ENCODE data around the gene HAAO. TPM values are rescaled to one million over a fixed set of nuclear protein-coding genes. Genes with fewer than 3 reads are reported as not detected.

Gene HAAO
- total RNA-seq, 4 donors from 2014 or later: 15.7 to 96.9 (median 49.7) TPM

DNA sequence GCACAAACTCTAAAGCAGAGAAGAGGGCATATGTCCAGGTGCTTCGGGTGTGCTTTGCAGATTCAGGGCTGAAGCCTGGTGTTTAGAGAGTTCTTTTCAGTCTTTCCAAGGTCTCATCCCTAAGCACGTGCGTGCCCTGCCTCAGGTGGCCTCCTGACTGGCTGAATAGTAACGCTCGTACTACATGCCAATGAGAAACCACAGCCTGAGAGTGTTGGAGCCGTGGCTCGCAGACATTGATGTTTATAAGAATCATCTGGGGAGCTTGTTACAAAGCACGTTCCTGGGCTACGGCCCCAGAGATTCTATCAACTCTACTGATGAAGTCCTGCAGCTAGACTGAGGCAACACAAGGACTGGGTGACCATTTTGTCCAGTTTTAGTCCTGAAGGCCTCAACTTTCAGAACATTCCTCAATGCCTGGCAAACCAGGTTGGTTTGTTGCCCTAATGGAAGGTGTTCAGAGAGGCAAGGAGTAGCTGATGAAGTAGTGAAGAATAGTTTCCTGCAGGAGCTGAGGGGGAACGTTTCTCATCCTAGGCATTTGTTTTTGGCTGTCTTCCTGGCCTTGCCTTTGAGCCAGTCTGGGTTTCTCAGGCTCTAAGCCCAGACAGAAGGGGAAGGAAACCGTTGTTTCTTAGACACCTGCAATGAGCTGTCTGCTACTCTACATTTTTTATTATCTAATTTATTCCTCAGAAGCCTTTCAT lies 31.5 kb upstream of the HAAO start:
- no peaks in the 10 kb centered on the region for H3K9me3 ChIP-seq
- H3K4me1 ChIP-seq: peaks cover 0 to 18% (median 7%) of the 10 kb centered on the region in 4 donors
- TF ChIP-seq POLR2A (IDR thresholded peaks at IDR 0.05): no peak
- TF ChIP-seq, protein P1, sequence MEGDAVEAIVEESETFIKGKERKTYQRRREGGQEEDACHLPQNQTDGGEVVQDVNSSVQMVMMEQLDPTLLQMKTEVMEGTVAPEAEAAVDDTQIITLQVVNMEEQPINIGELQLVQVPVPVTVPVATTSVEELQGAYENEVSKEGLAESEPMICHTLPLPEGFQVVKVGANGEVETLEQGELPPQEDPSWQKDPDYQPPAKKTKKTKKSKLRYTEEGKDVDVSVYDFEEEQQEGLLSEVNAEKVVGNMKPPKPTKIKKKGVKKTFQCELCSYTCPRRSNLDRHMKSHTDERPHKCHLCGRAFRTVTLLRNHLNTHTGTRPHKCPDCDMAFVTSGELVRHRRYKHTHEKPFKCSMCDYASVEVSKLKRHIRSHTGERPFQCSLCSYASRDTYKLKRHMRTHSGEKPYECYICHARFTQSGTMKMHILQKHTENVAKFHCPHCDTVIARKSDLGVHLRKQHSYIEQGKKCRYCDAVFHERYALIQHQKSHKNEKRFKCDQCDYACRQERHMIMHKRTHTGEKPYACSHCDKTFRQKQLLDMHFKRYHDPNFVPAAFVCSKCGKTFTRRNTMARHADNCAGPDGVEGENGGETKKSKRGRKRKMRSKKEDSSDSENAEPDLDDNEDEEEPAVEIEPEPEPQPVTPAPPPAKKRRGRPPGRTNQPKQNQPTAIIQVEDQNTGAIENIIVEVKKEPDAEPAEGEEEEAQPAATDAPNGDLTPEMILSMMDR (IDR thresholded peaks at IDR 0.05): no peak
- H3K36me3 ChIP-seq: no peaks in the 10 kb centered on the region
- no peak overlapping the region for H3K4me3 ChIP-seq
- H3K27ac ChIP-seq: no peak overlapping the region
- no peaks in the 10 kb centered on the region for H3K27me3 ChIP-seq
- no peak for DNase-seq

DNA sequence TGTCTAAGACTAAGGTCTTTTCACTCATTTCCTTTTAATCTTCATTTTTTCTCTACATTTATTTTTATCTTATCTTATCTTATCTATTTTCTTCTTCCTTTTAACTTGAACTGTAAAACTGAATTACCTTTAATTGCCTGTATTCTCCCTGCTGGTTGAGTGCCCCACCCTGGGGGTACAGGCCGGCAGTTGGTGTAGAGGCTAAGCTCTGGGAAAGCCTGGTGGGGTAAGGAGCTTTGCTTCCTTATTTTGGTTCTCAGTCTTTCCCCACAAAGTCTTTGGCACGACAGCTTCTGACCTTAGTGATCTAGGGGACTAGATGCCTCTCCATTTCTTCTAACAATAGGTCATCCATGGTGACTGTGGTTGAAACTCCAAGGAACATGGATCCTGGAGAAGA lies 26.8 kb upstream of the HAAO start:
- Histone ChIP-seq H3K4me3 (no peak overlapping the region), H3K4me1 (peaks cover 0 to 5% (median 0%) of the 10 kb centered on the region in 4 donors), H3K27me3 (no peaks in the 10 kb centered on the region), H3K27ac (no peak overlapping the region), H3K9me3 (no peaks in the 10 kb centered on the region), H3K36me3 (no peaks in the 10 kb centered on the region)
- no peak for DNase-seq
- TF ChIP-seq, protein P1 (IDR thresholded peaks at IDR 0.05): no peak
- no peak for TF ChIP-seq POLR2A (IDR thresholded peaks at IDR 0.05)

DNA sequence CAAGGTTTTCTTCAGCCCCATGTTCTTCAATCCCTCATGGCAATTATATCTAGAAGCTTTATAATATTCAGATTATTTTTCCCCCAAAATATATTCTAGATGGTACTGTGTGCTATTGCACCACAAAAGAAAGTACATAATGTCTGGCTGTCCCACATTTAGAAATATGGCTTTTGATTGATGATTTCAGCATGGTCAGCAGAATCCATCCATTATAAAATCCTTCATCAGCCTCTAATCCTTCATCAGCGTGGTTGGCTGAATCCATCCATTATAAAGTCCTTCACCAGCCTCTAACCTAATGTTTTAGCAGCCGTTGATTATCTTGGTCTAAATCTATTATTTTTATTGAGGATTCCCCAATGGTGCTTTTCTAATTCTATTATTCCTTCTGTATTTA lies 23.3 kb upstream of the HAAO start:
- TF ChIP-seq, protein P1 (IDR thresholded peaks at IDR 0.05): no peak
- no peak for TF ChIP-seq POLR2A (IDR thresholded peaks at IDR 0.05)
- no peaks in the 10 kb centered on the region for H3K9me3 ChIP-seq
- peaks cover 0 to 4% (median 0%) of the 10 kb centered on the region in 4 donors for H3K4me1 ChIP-seq
- H3K27me3 ChIP-seq: no peaks in the 10 kb centered on the region
- H3K36me3 ChIP-seq: no peaks in the 10 kb centered on the region
- no peak overlapping the region for H3K4me3 ChIP-seq
- no peak for DNase-seq
- H3K27ac ChIP-seq: no peak overlapping the region

DNA sequence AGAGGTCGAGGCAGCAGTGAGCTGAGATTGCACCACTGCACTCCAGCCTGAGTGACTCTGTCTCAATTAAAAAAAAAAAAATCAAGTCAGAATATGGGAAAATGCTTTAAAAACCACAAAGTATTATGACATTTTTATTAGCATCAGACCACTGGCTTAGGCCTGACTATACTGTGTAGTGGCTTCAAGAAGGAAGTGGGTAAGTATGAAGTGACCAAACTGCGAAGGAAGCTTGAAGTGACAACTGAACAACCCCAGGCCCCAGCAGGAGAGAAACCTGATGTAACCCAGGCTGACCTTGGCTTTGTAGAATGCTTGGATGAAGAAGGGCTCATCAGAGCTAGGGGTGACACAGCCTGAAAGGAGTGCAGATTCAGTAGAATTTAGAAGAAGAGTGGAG lies 21.4 kb upstream of the HAAO start:
- Histone ChIP-seq H3K4me3 (no peak overlapping the region), H3K27ac (no peak overlapping the region), H3K27me3 (no peaks in the 10 kb centered on the region), H3K4me1 (peaks cover 0 to 5% (median 4%) of the 10 kb centered on the region in 4 donors), H3K9me3 (no peaks in the 10 kb centered on the region), H3K36me3 (no peaks in the 10 kb centered on the region)
- TF ChIP-seq, protein P1 (IDR thresholded peaks at IDR 0.05): no peak
- TF ChIP-seq POLR2A (IDR thresholded peaks at IDR 0.05): no peak
- no peak for DNase-seq

DNA sequence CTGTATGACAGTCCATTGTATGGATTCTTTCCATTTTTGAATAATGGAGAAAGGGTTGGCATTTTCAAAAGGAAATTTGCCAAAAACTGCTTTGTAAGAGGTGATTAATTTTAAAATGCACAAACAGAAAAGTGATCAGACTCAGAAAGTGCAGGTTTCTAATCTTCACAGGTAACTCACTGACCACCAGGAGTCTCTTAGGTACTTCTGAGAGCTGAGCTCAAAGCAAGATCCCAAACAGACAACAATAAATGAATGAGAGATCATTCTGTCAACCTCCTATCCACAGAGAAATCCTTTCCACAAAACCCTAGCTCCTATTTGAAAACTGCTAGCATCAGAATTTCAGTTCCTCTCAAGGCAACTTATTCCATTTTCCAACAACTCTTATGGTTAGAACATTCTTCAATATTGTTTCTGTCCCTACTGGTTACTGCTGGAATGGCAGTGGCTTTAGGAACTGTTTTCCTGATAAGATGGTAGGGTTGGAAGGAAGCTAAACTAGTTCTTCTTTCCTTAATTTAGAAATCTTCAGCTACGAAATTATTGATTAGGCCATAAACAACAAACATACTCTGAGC lies 20.6 kb upstream of the HAAO start:
- Histone ChIP-seq H3K4me1 (peaks cover 0 to 5% (median 4%) of the 10 kb centered on the region in 4 donors), H3K27ac (no peak overlapping the region), H3K36me3 (no peaks in the 10 kb centered on the region), H3K9me3 (no peaks in the 10 kb centered on the region), H3K4me3 (no peak overlapping the region), H3K27me3 (no peaks in the 10 kb centered on the region)
- DNase-seq: no peak
- no peak for TF ChIP-seq POLR2A (IDR thresholded peaks at IDR 0.05)
- TF ChIP-seq, protein P1 (IDR thresholded peaks at IDR 0.05): peak; percentile 27 to 71 (median 52)

Measured in Peyer's patch (tissue), 4 donors.